Fibroblast of the aortic adventitia (primary cell): Measurements from ENCODE around the gene MYOD1. TPM values are rescaled to one million over a fixed set of nuclear protein-coding genes. Genes with fewer than 3 reads are reported as not detected.

Experiments used
- DNase-seq: peaks from one replicate; pipeline ENCODE4 v3.0.0-alpha.2; 2010; ENCODE audit warnings: low read depth
- H3K4me3 ChIP-seq: 2 replicates; pipeline ENCODE4 v1.5.1; 2011; ENCODE audit warnings: low read depth, mild to moderate bottlenecking, control low read depth, low read length, moderate library complexity
- CTCF ChIP-seq: IDR thresholded peaks from 2 replicates; pipeline ENCODE4 v1.5.1; 2011; ENCODE audit warnings: mild to moderate bottlenecking, low read length, control low read depth, inconsistent platforms; ENCODE audit not compliant: insufficient read depth
- total RNA-seq: library from RNA; depleted of rRNA; stranded (reverse); fragments of >200 nt; gene quantifications from 2 replicates; pipeline ENCODE4 v1.2.3, GENCODE V29; 2012; ENCODE audit warnings: low replicate concordance

The MYOD1 gene
- total RNA-seq, 1 donor, result not detected

GRCh38 chr11:17763703-17764102, 44.3 kb downstream of the MYOD1 start:
- no peak for TF ChIP-seq CTCF
- DNase-seq, result no peak
- no peak overlapping the region for H3K4me3 ChIP-seq

GRCh38 chr11:17764446-17765218, 45.3 kb downstream of the MYOD1 start:
- TF ChIP-seq CTCF, result no peak
- H3K4me3 ChIP-seq, result no peak overlapping the region

GRCh38 chr11:17765356-17766072, 46.1 kb downstream of the MYOD1 start:
- no peak for TF ChIP-seq CTCF
- DNase-seq, result no peak
- no peak overlapping the region for H3K4me3 ChIP-seq

More at GRCh38 chr11:17764446-17765218, 45.3 kb downstream of the MYOD1 start:
- no peak for DNase-seq

GRCh38 chr11:17766073-17766359, 46.6 kb downstream of the MYOD1 start:
- no peak overlapping the region for H3K4me3 ChIP-seq
- DNase-seq, result no peak
- no peak for TF ChIP-seq CTCF

GRCh38 chr11:17766590-17766989, 47.2 kb downstream of the MYOD1 start:
- no peak for TF ChIP-seq CTCF
- no peak overlapping the region for H3K4me3 ChIP-seq
- DNase-seq, result no peak

- no peak overlapping the region for H3K4me3 ChIP-seq
- TF ChIP-seq CTCF, result no peak
- DNase-seq, result no peak
Measured at GRCh38 chr11:17767301-17767885, 48.0 kb downstream of the MYOD1 start.
